ENCODE data around the gene JAKMIP3.

JAKMIP3 gene

GRCh38 chr10:132055616-132056015, 10.1 kb upstream of the JAKMIP3 start:
- Histone ChIP-seq H3K4me3 (ENCODE audit: low read depth, low read length) (no peak overlapping the region), H3K36me3 (no peaks in the 10 kb centered on the region), H3K27me3 (ENCODE audit: insufficient read depth, low read depth, severe bottlenecking) (no peaks in the 10 kb centered on the region), H3K27ac (no peak overlapping the region), H3K9me3 (ENCODE audit: severe bottlenecking) (peaks cover 19% of the 10 kb centered on the region)
- TF ChIP-seq, protein P1, sequence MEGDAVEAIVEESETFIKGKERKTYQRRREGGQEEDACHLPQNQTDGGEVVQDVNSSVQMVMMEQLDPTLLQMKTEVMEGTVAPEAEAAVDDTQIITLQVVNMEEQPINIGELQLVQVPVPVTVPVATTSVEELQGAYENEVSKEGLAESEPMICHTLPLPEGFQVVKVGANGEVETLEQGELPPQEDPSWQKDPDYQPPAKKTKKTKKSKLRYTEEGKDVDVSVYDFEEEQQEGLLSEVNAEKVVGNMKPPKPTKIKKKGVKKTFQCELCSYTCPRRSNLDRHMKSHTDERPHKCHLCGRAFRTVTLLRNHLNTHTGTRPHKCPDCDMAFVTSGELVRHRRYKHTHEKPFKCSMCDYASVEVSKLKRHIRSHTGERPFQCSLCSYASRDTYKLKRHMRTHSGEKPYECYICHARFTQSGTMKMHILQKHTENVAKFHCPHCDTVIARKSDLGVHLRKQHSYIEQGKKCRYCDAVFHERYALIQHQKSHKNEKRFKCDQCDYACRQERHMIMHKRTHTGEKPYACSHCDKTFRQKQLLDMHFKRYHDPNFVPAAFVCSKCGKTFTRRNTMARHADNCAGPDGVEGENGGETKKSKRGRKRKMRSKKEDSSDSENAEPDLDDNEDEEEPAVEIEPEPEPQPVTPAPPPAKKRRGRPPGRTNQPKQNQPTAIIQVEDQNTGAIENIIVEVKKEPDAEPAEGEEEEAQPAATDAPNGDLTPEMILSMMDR (IDR thresholded peaks at IDR 0.05; ENCODE audit: low read depth, low read length), result no peak
- no peak for DNase-seq

DNA sequence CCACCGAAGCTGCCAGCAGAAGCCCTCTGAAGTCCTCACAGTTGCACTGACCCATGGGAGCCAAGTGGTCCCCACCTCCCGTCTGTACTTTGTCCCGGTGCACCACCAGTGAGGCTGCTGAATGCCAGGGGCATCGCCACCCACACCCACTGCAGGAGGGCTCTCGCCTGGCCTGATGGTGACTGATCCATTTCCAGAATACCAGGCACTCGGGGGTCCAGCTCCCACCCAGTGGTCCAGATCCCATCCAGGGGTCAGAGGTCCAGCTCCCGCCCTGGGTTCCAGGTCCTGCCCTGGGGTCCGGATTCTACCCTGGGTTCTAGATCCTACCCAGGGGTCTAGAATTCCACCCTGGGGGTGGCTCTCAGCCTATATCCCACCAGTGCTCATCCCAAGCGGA, 9.1 kb upstream of the JAKMIP3 start:
- Histone ChIP-seq H3K27ac (no peak overlapping the region), H3K4me3 (ENCODE audit: low read depth, low read length) (no peak overlapping the region), H3K27me3 (ENCODE audit: insufficient read depth, low read depth, severe bottlenecking) (no peaks in the 10 kb centered on the region), H3K36me3 (no peaks in the 10 kb centered on the region), H3K9me3 (ENCODE audit: severe bottlenecking) (peaks cover 18% of the 10 kb centered on the region)
- DNase-seq, result no peak
- TF ChIP-seq, protein P1 (IDR thresholded peaks at IDR 0.05; ENCODE audit: low read depth, low read length), result no peak

DNA sequence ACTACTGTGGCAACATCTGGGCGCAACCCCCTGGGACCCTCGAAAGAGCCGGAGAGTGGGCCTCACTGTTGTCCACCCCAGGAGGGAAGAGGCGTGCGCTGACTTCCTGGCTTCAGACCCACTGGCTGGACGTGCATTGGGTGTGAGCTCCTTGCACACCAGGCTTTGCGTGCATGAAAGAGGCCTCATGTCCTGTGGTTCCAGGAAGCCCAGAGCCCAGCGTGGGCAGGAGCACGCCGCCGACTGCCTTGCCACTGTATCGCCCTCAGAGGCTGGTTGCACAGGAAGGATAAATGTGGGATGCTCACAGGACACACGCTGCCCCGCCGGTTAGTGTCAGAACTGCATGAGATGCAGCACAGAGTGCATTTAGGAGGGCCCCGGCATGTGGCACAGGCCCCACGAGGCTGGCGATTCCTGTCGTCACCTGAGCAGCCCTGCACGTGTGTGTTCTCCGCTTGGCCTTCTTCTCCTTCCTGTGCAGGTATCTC, 8.5 kb upstream of the JAKMIP3 start:
- TF ChIP-seq, protein P1 (IDR thresholded peaks at IDR 0.05; ENCODE audit: low read depth, low read length), result no peak
- DNase-seq, result no peak
- Histone ChIP-seq H3K36me3 (no peaks in the 10 kb centered on the region), H3K27ac (no peak overlapping the region), H3K27me3 (ENCODE audit: insufficient read depth, low read depth, severe bottlenecking) (no peaks in the 10 kb centered on the region), H3K9me3 (ENCODE audit: severe bottlenecking) (peaks cover 13% of the 10 kb centered on the region), H3K4me3 (ENCODE audit: low read depth, low read length) (no peak overlapping the region)

DNA sequence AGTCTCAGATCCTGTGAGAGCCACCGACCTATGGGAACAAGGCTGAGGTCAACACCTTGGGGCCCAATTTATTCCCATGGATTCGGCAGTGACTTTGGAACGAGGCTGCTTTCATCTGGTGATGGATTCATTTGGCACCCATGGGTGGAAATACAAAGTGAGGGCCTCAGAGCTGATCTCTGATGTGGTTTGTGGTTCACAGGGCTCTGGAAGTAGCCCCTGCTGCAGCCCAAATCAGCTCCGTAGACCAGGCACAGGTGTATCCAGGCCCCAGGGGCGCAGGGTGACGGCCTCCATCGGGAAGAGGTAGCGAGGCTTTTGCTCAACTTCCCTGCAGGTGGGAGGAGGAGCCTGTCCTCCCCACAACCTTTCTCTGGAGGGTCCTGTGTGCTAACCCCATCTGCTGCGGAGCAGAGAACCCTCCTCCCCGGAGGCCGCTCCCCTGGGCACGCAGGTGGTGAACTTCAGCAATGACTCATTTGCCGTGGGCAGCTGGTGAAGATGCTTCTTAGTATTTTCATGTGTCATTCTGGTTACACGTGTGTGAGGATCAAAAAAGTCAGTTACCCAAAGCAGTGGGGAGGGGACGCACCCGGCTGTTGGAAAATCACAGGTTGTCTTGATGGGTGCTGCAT, 7.5 kb upstream of the JAKMIP3 start:
- peaks cover 4% of the 10 kb centered on the region for H3K9me3 ChIP-seq (ENCODE audit: severe bottlenecking)
- no peak overlapping the region for H3K4me3 ChIP-seq (ENCODE audit: low read depth, low read length)
- H3K36me3 ChIP-seq, result no peaks in the 10 kb centered on the region
- H3K27me3 ChIP-seq (ENCODE audit: insufficient read depth, low read depth, severe bottlenecking), result no peaks in the 10 kb centered on the region
- no peak overlapping the region for H3K27ac ChIP-seq
- DNase-seq, result peak; percentile 22
- TF ChIP-seq, protein P1 (IDR thresholded peaks at IDR 0.05; ENCODE audit: low read depth, low read length), result no peak

DNA sequence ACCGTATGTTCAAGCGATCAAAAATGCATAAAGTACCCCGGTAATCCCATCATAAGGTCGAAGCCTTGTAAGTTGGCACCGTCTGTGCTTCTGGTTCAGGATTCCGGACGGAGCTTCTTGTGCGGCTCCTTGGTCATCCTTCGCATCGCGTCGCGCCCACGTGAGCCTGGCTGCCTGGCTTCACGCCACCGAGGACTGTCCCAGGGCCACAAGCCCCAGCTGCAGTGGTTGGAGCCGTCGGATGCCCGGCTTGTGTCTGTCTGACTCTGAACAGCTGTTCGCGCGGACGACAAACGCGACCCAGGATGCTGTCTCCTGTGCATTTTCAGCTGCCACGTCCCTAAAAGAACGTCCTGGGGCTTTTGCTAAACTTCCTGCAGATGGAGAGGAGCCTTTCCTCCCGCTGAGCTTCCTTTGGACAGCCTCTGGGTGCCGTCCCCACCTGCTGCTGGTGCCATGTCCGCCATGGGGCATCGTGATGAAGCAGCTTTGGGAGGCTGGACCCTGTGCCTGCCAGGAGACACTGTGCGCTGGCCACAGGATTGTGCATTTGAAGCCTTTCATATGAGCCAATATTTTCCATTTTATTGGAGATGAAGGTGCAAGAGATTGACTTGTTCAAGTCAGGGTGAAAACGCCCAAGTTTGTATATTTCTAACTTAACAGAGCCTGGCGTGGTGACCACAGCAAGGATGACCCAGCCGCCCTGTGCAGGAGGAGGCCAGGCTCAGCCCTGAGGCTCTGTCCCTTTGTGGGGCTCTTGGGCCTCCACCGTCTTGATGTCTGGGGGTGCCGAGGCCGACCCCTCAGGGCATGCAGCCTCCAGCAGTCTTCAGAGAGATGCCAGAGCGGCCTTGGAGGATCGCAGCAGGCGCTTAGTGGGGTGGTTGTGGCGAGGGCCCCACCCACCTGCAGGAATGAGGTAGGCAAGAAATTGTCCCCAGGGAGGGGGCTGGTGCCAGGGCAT, 6.7 kb upstream of the JAKMIP3 start:
- H3K36me3 ChIP-seq, result no peaks in the 10 kb centered on the region
- TF ChIP-seq, protein P1 (IDR thresholded peaks at IDR 0.05; ENCODE audit: low read depth, low read length), result no peak
- H3K27me3 ChIP-seq (ENCODE audit: insufficient read depth, low read depth, severe bottlenecking), result no peaks in the 10 kb centered on the region
- H3K4me3 ChIP-seq (ENCODE audit: low read depth, low read length), result no peak overlapping the region
- no peaks in the 10 kb centered on the region for H3K9me3 ChIP-seq (ENCODE audit: severe bottlenecking)
- H3K27ac ChIP-seq, result no peak overlapping the region
- DNase-seq, result no peak
